T-helper 9 cell (primary cell): ENCODE results near the gene MTX1.
"Not testable (repeated sequence)": the region's sequence is repeated elsewhere in the genome, so short reads cannot be mapped to it uniquely, and the experiment has no call there.

Experiments used
- DNase-seq: peaks from one replicate; pipeline ENCODE4 v3.0.0-alpha.2; 2020

MTX1 gene

GRCh38 chr1:155209312-155209721, 822 bp downstream of the MTX1 start:
- DNase-seq = no peak

GRCh38 chr1:155210314-155211104, 2.0 kb downstream of the MTX1 start:
- DNase-seq = no peak

DNA sequence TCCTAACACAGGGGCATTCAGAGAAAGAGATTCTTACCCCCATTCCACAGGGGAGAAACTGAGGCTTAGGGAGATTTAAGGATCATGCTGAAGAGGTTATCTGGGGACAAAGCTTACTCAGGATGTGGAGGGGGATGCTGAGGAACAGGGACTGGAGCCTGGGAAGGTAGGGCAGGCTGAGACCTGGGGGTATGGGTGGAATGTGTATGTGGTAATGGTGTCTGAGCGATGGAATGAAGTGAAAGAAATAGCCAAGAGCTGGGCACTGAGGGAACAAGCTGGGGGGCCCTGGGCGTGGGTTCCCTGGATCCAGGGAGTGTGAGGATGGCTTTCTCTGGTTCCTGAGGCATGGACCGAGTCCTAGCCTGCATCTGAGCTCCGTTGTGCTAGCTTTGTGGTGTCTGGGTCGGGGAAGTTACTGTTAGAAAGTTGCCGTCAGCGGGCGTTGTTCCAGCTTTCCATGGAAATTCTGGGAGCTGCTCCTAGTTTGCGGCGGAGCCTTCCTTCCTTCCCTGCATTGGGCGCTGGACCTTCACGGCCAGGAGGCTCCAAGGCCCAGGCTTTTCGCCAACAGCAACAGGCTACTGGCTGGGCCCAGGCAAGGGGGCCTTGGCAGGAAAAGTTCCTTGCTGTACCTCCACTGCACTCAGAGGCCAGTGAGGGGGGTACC, 3.0 kb downstream of the MTX1 start:
- not testable (repeated sequence) for DNase-seq

DNA sequence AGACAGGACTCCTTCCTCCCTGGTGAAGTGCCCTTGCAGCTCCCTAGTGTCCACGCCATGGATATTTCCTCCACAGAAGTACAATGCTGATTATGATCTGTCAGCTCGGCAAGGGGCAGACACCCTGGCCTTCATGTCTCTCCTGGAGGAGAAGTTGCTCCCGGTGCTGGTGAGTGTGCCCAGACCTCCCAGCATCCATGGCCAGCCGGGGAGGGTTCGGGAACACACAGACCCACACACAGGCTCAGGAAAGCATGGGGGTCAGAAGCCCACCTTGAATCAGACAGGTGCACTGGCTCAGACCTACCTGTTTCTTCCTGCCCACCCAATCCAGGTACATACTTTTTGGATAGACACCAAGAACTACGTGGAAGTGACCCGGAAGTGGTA, 3.6 kb downstream of the MTX1 start:
- DNase-seq = not testable (repeated sequence)

DNA sequence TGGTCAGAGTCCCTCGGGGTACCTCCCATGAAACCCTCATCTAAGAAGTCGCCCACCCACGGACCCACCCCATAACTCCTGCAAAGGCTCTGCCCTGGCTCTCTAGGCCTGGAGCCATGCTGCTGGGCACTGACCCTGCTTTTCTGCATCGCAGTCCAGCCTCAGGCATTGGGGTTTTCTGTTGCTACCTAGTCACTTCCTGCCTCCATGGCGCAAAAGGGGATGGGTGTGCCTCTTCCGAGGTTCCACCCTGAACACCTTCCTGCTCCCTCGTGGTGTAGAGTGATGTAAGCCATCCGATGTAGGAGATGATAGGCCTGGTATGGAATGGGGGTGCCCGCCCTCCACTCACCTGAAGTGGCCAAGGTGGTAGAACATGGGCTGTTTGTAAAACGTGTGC, 6.2 kb downstream of the MTX1 start:
- DNase-seq = not testable (repeated sequence)

DNA sequence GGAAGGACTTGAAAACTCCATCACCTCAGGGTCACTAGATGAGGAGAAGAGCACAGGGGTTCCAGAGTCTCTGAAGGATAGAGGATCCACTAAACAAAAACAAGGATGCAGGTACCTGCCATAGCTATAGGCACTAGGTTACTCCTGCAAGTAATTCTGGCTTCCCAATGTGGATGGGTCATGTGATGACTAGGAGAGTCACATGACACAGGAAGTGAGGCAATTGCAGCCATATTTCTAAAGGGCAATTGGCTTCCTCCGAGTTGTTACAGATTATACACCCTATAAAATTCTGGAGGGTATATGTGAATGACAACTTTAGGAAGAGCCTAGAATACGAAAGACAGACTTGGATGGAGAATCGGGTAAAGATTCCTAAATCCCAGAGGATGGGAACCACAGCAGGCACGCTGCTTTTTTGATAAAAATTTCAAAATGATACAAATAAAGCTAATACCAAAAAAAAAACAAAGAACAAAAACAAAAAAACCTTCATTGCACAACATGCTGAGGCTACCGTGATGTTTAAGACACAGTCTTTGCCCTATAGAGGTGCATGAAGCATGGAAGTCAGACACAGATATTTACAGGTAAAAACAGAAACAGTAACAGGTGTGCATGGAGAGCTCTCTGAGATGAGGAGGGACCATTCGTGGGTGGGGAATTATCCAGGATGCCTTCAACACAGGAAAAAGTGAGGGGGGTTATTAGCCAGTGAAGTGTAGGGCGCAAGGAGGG, 10.5 kb downstream of the MTX1 start:
- DNase-seq = no peak

- DNase-seq = no peak
Observed at GRCh38 chr1:155219592-155220031, 11.1 kb downstream of the MTX1 start.

DNA sequence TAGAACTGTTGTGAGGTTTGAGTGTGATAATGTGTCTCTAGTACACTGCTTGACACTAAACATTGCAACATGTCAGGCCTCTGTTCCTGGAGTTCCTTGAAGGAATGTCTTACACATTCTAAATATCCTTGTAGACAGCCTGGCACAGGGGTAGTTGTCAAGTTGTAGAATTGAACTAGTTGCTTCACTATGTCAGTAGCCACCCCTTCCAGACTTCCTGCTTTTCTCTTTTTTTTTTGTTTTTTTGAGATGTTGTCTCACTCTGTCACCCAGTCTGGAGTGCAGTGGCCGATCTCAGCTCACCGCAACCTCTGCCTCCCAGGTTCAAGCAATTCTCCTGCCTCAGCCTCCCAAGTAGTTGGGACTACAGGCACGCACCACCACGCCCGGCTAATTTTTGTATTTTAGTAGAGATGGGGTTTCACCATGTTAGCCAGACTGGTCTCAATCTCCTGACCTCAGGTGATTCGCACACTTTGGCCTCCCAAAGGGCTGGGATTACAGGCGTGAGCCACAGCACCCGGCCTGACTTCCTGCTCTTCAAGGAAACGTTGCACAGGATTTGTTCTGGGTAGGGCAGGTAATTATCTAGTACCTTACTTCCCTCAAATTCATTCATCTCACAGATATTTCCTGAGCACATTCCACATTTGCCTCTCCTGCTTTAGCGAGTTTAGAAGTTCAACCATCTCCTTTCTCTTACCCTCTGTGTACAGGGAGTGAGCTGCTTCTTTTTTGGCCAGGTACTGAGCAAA, 11.9 kb downstream of the MTX1 start:
- DNase-seq = not testable (repeated sequence)

- DNase-seq = no peak
Observed at GRCh38 chr1:155223047-155223446, 14.6 kb downstream of the MTX1 start.

DNA sequence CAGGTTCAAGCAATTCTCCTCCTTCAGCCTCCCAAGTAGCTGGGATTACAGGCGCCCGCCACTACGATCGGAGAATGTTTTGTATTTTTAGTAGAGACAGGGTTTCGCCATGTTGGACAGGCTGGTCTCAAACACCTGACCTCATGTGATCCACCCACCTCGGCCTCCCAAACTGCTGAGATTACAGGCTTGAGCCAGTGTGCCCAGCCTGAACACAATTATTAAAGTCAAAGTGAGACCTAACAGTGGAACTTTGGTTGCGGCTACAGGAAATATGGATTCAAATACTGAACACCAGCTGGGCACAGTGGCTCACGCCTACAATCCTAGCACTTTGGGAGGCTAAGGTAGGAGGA, 16.9 kb downstream of the MTX1 start:
- not testable (repeated sequence) for DNase-seq

GRCh38 chr1:155226188-155226909, 17.9 kb downstream of the MTX1 start:
- peak; percentile 76 for DNase-seq

- DNase-seq = no peak
Observed at GRCh38 chr1:155226910-155227260, 18.4 kb downstream of the MTX1 start.

- DNase-seq = peak; percentile 94
Observed at GRCh38 chr1:155227261-155228095, 19.0 kb downstream of the MTX1 start.

- no peak for DNase-seq
Observed at GRCh38 chr1:155228096-155228427, 19.6 kb downstream of the MTX1 start.

DNA sequence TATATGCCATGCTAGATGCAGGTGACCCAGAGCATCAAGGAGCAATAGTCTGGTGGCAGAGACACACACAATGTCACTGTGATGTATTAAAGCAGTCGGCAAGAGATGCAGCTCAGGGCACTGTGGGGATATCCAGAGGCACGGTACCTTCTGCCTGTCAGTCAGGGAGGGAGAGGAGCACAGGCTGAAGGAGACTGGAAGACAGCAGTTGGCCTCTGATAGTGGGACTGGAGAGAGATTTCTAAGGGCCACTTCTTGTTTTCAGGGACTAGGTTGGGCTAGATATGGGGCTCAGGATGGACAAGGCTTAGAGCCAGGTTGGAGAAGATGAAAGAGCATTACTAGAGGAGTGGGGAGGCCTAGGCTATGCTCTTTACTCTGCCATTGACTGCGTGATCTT, 22.8 kb downstream of the MTX1 start:
- DNase-seq = not testable (repeated sequence)

DNA sequence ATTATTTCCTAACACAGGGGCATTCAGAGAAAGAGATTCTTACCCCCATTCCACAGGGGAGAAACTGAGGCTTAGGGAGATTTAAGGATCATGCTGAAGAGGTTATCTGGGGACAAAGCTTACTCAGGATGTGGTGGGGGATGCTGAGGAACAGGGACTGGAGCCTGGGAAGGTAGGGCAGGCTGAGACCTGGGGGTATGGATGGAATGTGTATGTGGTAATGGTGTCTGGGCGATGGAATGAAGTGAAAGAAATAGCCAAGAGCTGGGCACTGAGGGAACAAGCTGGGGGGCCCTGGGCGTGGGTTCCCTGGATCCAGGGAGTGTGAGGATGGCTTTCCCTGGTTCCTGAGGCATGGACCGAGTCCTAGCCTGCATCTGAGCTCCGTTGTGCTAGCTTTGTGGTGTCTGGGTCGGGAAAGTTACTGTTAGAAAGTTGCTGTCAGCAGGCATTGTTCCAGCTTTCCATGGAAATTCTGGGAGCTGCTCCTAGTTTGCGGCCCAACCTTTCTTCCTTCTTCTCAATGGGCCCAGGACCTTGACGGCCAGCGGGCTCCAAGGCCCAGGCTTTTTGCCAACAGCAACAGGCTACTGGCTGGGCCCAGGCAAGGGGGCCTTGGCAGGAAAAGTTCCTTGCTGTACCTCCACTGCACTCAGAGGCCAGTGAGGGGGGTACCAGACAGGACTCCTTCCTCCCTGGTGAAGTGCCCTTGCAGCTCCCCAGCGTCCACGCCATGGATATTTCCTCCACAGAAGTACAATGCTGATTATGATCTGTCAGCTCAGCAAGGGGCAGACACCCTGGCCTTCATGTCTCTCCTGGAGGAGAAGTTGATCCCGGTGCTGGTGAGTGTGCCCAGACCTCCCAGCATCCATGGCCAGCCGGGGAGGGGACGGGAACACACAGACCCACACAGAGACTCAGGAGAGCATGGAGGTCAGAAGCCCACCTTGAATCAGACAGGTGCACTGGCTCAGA, 23.8 kb downstream of the MTX1 start:
- not testable (repeated sequence) for DNase-seq

- DNase-seq = not testable (repeated sequence)
Observed at GRCh38 chr1:155233502-155233901, 25.0 kb downstream of the MTX1 start.

- not testable (repeated sequence) for DNase-seq
Observed at GRCh38 chr1:155235375-155235774, 26.9 kb downstream of the MTX1 start.

- no peak for DNase-seq
Observed at GRCh38 chr1:155236451-155236850, 28.0 kb downstream of the MTX1 start.

DNA sequence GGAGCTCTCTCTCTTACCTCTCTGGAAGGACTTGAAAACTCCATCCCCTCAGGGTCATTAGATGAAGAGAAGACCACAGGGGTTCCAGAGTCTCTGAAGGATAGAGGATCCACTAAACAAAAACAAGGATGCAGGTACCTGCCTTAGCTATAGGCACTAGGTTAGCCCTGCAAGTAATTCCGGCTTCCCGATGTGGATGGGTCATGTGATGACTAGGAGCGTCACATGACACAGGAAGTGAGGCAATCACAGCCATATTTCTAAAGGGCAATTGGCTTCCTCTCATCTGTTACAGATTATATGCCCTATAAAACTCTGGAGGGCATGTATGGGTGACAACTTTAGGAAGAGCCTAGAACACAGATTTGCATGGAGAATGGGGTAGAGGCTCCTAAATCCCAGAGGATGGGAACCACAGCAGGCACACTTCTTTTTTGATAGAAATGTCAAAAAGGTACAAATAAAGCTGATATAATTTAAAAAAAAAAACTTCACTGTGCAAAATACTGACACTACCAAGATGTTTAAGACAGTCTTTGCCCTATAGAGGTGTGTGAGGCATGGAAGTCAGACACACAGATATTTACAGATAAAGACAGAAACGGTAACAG, 32.7 kb downstream of the MTX1 start:
- DNase-seq = peak; percentile 51
